ENCODE measurements around the gene SLC1A6.

The SLC1A6 gene

DNA sequence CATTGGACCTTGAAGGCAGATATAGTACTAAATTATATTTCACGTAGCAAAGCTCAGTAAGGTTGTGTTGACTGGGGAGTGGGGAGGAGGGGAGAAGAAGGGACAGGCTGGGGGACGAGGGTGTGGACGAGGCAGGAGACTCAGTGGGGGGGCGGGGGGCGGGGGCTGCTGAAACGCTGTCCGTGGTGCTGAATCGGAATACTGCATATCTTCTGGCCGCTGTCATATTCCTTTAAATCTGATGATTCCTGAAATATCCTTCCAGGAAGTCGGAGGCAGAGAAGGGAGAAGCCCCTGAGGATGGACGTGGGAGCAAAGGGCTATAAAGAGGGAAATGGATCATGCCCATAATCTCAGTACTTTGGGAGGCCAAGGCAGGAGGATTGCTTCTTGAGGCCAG lies 34.9 kb upstream of the SLC1A6 start:
- H3K4me3 ChIP-seq (ENCODE audit: low read depth, low read length), result no peak overlapping the region
- DNase-seq (ENCODE audit: low read depth), result no peak
- TF ChIP-seq, protein P1, sequence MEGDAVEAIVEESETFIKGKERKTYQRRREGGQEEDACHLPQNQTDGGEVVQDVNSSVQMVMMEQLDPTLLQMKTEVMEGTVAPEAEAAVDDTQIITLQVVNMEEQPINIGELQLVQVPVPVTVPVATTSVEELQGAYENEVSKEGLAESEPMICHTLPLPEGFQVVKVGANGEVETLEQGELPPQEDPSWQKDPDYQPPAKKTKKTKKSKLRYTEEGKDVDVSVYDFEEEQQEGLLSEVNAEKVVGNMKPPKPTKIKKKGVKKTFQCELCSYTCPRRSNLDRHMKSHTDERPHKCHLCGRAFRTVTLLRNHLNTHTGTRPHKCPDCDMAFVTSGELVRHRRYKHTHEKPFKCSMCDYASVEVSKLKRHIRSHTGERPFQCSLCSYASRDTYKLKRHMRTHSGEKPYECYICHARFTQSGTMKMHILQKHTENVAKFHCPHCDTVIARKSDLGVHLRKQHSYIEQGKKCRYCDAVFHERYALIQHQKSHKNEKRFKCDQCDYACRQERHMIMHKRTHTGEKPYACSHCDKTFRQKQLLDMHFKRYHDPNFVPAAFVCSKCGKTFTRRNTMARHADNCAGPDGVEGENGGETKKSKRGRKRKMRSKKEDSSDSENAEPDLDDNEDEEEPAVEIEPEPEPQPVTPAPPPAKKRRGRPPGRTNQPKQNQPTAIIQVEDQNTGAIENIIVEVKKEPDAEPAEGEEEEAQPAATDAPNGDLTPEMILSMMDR (IDR thresholded peaks at IDR 0.05; ENCODE audit: low read depth, low read length, missing control alignments), result no peak

DNA sequence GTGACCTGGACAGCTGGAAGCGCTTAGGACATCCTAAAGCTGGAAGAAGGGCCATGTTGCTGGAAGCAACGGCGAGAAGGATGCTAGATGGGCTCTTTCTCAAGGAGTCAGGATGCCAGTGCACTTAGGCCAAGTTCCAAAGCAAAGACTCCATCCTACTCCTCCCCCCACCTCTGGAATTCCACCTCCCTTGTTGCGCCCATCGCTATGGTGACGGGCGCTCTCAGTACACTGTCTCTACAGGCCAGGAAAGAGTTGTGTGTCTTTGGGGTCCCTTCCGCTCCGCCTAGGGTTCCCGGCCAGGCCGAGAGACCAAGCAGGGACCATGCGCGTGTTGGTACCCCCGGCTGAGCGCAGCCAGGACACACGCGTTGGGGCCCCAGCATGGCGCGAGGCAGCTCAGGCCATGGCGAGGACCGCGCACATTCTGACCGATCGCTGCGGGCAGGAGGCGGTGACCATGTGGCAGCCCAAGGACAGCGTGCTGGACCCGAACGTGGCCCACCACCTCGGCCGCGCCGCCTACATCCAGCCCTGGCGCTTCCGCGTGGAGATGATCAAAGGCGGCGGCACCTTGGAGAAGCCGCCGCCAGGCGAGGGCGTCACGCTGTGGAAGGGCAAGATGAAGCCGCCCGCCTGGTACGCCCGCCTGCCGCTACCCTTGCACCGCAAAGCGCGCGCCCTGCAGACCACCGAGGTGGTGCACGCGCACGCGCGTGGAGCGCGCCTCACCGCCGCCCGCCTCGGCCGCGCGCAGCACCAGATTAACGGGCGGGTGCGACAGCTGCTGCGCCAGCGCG lies 31.0 kb upstream of the SLC1A6 start:
- DNase-seq (ENCODE audit: low read depth), result no peak
- H3K4me3 ChIP-seq (ENCODE audit: low read depth, low read length), result no peak overlapping the region
- TF ChIP-seq, protein P1 (IDR thresholded peaks at IDR 0.05; ENCODE audit: low read depth, low read length, missing control alignments), result no peak

DNA sequence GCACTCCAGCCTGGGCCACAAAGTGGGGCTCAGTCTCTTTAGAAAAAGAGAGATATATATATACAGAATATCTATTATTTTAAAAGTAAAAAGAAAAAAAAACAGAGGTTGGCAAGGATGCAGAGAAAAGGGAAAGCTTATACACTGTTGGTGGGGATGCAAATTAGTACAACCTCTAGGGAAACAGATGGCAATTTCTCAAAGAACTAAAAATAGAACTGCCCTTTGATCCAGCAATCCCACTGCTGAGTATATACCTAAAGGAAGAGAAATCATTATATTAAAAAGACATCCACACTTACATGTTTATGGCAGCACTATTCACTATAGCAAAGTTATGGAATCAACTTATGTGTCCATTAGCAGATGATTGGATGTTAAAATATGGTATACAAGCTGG lies 28.6 kb upstream of the SLC1A6 start:
- DNase-seq (ENCODE audit: low read depth), result no peak
- TF ChIP-seq, protein P1 (IDR thresholded peaks at IDR 0.05; ENCODE audit: low read depth, low read length, missing control alignments), result no peak

DNA sequence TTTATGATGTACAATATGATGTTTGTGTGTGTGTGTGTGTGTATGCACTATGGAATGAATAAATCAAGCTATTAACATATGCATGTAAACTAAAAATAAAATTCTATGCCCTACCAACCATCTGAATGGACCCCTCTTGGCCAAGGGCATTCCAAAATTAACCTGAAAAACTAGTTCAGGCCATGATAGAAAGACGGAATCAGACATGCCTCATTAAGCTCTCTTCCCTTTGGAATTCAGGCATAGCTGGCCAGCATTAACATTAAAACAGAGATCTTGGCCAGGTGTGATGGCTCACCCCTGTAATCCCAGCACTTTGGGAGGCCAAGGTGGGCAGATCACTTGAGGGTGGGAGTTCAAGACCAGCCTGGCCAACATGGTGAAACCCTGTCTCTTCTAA lies 18.3 kb upstream of the SLC1A6 start:
- no peak overlapping the region for H3K4me3 ChIP-seq (ENCODE audit: low read depth, low read length)
- no peak for DNase-seq (ENCODE audit: low read depth)
- TF ChIP-seq, protein P1 (IDR thresholded peaks at IDR 0.05; ENCODE audit: low read depth, low read length, missing control alignments), result no peak

More for the DNA sequence above, 28.6 kb upstream of the SLC1A6 start:
- no peak overlapping the region for H3K4me3 ChIP-seq (ENCODE audit: low read depth, low read length)

DNA sequence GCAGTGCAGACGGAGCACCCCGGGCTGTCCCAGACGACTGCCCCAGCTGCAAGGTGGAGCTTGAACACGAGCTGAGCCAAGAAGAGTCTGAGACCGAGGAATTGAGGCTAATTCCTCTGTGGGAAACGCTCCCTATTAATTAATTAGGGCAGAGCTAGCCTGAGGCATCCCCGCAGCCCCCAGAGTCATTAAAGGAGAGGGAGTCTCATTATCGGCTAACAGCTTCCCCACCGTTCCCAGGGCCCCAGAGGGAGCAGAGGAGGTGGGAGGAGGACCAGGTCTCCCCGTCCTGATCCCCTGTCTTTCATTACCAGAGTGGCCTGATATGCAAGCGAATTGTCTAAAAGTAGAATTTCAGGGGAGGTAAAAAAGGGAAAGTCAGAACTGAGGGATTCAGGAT lies 13.1 kb upstream of the SLC1A6 start:
- no peak for DNase-seq (ENCODE audit: low read depth)
- no peak overlapping the region for H3K4me3 ChIP-seq (ENCODE audit: low read depth, low read length)
- TF ChIP-seq, protein P1 (IDR thresholded peaks at IDR 0.05; ENCODE audit: low read depth, low read length, missing control alignments), result no peak

DNA sequence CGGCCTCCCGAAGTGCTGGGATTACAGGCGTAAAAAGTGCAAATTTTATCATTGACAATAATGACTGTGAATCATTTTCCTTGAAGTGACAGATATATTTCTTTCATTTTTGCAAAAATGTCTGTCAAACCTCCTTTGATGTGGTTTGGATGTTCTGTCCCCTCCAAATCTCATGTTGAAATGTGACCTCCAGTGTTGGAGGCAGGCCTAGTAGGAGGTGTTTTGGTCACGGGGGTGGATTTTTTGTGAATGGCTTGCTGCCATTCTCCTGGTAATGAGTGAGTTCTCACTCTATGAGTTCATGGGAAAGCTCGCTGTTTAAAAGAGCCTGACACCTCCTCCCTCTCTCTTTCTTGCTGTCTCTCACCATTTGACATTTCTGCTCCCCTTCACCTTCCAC lies 5.5 kb upstream of the SLC1A6 start:
- TF ChIP-seq, protein P1 (IDR thresholded peaks at IDR 0.05; ENCODE audit: low read depth, low read length, missing control alignments), result no peak
- no peak for DNase-seq (ENCODE audit: low read depth)
- no peak overlapping the region for H3K4me3 ChIP-seq (ENCODE audit: low read depth, low read length)

Measured in GM12864 (cell line).